Adrenal gland (tissue), 12 donors: ENCODE measurements around the gene PRR19. TPM values are rescaled to one million over a fixed set of nuclear protein-coding genes. Genes with fewer than 3 reads are reported as not detected.
"Not testable (repeated sequence)": the region's sequence is repeated elsewhere in the genome, so short reads cannot be mapped to it uniquely, and the experiment has no call there.

Source experiments
- DNase-seq, 7 donors: peaks; one replicate each; pipeline ENCODE4 v3.0.0-alpha.2; 2019 to 2020
- H3K27ac ChIP-seq, 5 donors: fragments of 200-600 bp; sonication (generic) in 4 of 5; 1 replicate in 3 of 5; 2 replicates in 2 of 5; pipeline versions ENCODE4 v1.5.1 to v1.8.0; 2016 to 2020; ENCODE audit warnings: mild to moderate bottlenecking in 1 of 5
- H3K27me3 ChIP-seq: fragments of 200-600 bp; 2 replicates; pipeline ENCODE4 v1.8.0; 2021
- H3K36me3 ChIP-seq, 2 donors: fragments of 200-600 bp; replicated peaks in 1 of 2; 1 replicate in 1 of 2; 2 replicates in 1 of 2; pipeline versions ENCODE4 v1.5.1 to v1.8.0; 2018 to 2022
- H3K4me1 ChIP-seq, 2 donors: fragments of 200-600 bp; replicated peaks in 1 of 2; 1 replicate in 1 of 2; 2 replicates in 1 of 2; pipeline versions ENCODE4 v1.5.1 to v1.8.0; 2018 to 2021
- H3K4me3 ChIP-seq, 4 donors: fragments of 200-600 bp; sonication (generic) in 3 of 4; one replicate each; pipeline ENCODE4 v1.5.1; 2016 to 2018
- H3K9me3 ChIP-seq, 3 donors: fragments of 200-600 bp; sonication (generic) in 1 of 3; replicated peaks in 1 of 3; 1 replicate in 2 of 3; 2 replicates in 1 of 3; pipeline versions ENCODE4 v1.5.1 to v1.8.0; 2016 to 2021
- CTCF ChIP-seq, 6 experiments: fragments of 450-650 bp in 4 of 6; fragments of 200-600 bp in 2 of 6; sonication (generic) in 1 of 6; IDR thresholded peaks; 1 replicate in 5 of 6; 2 replicates in 1 of 6; pipeline versions ENCODE4 v1.5.1 to v1.8.0; 2016 to 2021; ENCODE audit warnings: antibody characterized with exemption in 6 of 6, mild to moderate bottlenecking in 2 of 6, moderate library complexity in 1 of 6
- POLR2A ChIP-seq, 2 donors: fragments of 450-650 bp; IDR thresholded peaks; one replicate each; pipeline ENCODE4 v1.6.1; 2017; ENCODE audit warnings: antibody characterized with exemption in 2 of 2, mild to moderate bottlenecking in 2 of 2, moderate library complexity in 1 of 2
- WGBS, 4 donors: extraction: QIAGEN DNeasy Blood & Tissue Kit in 2 of 4; methylation state at CpG; one replicate each; pipeline versions ENCODE4 v1.1.5 to v1.1.7; 2013 to 2017; 5-methylcytosine and 5-hydroxymethylcytosine counted together
- intact Hi-C, 2 donors: fragments of 100-400 bp; cut with DNase I; formaldehyde crosslinking; loops; one replicate each; pipeline versions ENCODE4 v1.14.1 to v1.15.0; 2022 to 2023
- polyA plus RNA-seq, 3 donors: library from polyadenylated mRNA; stranded (reverse); fragments of 200-250 nt in 2 of 3; fragments of 350-450 nt in 1 of 3; fragmentation: Illumina TruSeq in 1 of 3; extraction: RNeasy Lipid Tissue Mini Kit (QIAGEN cat#74804) in 1 of 3; gene quantifications; one replicate each; pipeline ENCODE4 v1.2.3, GENCODE V29; 2013 to 2014
- total RNA-seq, 9 donors: library from RNA; depleted of rRNA in 4 of 9; stranded (reverse); fragments of >200 nt in 4 of 9; fragments of 120-200 nt in 1 of 9; fragmentation: NEBNext Ultra II Directional in 1 of 9; extraction: Animal tissue kit (Norgen Biotek cat#: 25700) in 1 of 9; gene quantifications; one replicate each; pipeline versions ENCODE4 v1.1.0 to v1.2.4, GENCODE V29; 2013 to 2023
- donor health status: healthy with polysubstance abuse.
- donor health status: Bipolar disorder and iron deficiency.
- donor health status: DM: yes; HTN: yes; CAD: no.
- donor health status: DM: no; HTN: no; CAD: no.
- donor health status: DM: no; HTN: no; CAD: no.
- donor health status: DM: yes; HTN: yes; CAD: no.

The PRR19 gene
- total and polyA plus RNA-seq, 12 donors: 0.51 to 2.5 (median 1.5) TPM

GRCh38 chr19:42335374-42335936, 33.5 kb downstream of the PRR19 start:
- intact Hi-C loops: no loop called here
- H3K36me3 ChIP-seq: peaks cover 0 to 16% of the 10 kb centered on the region in 2 donors
- H3K4me3 ChIP-seq: no peak overlapping the region
- no peaks in the 10 kb centered on the region for H3K27me3 ChIP-seq
- H3K27ac ChIP-seq: no peak overlapping the region
- peaks cover 0 to 13% of the 10 kb centered on the region in 2 donors for H3K4me1 ChIP-seq
- TF ChIP-seq CTCF (IDR thresholded peaks at IDR 0.05) (no peak), POLR2A (IDR thresholded peaks at IDR 0.05) (no peak)
- WGBS, 4 donors: 85 to 88% (median 88%) methylated on average over 7 of the region's 7 CpGs
- DNase-seq: no peak
- no peaks in the 10 kb centered on the region for H3K9me3 ChIP-seq

GRCh38 chr19:42335971-42336370, 34.0 kb downstream of the PRR19 start:
- Histone ChIP-seq H3K36me3 (peaks cover 0 to 16% of the 10 kb centered on the region in 2 donors), H3K9me3 (no peaks in the 10 kb centered on the region), H3K4me3 (no peak overlapping the region), H3K4me1 (peaks cover 0 to 13% of the 10 kb centered on the region in 2 donors), H3K27ac (no peak overlapping the region), H3K27me3 (no peaks in the 10 kb centered on the region)
- DNase-seq: no peak
- intact Hi-C loops: no loop called here
- 89 to 94% (median 90%) methylated on average over 4 to 19 of the region's 19 CpGs for WGBS, 4 donors
- TF ChIP-seq POLR2A (IDR thresholded peaks at IDR 0.05): no peak

GRCh38 chr19:42339126-42339860, 37.4 kb downstream of the PRR19 start:
- intact Hi-C loops, DNase-seq, H3K27ac ChIP-seq, H3K27me3 ChIP-seq, H3K9me3 ChIP-seq, H3K4me1 ChIP-seq, H3K4me3 ChIP-seq: not testable (repeated sequence)
- peaks cover 0 to 16% of the 10 kb centered on the region in 2 donors for H3K36me3 ChIP-seq
- WGBS, 4 donors: 88 to 93% (median 92%) methylated on average over 7 of the region's 7 CpGs

GRCh38 chr19:42339922-42340321, 38.0 kb downstream of the PRR19 start:
- WGBS, 4 donors: 93 to 100% (median 94%) methylated on average over 3 to 4 of the region's 4 CpGs
- H3K4me3 ChIP-seq, H3K4me1 ChIP-seq, H3K9me3 ChIP-seq, H3K27me3 ChIP-seq, intact Hi-C loops, H3K27ac ChIP-seq, DNase-seq: not testable (repeated sequence)
- H3K36me3 ChIP-seq: peaks cover 0 to 20% of the 10 kb centered on the region in 2 donors

GRCh38 chr19:42343344-42344110, 41.6 kb downstream of the PRR19 start:
- WGBS, 4 donors: 84 to 92% (median 88%) methylated on average over 10 to 17 of the region's 17 CpGs
- Histone ChIP-seq H3K27ac (no peak overlapping the region), H3K4me3 (no peak overlapping the region), H3K4me1 (no peaks in the 10 kb centered on the region), H3K9me3 (no peaks in the 10 kb centered on the region), H3K36me3 (peaks cover 0 to 8% of the 10 kb centered on the region in 2 donors), H3K27me3 (no peaks in the 10 kb centered on the region)
- intact Hi-C loops: no loop called here
- DNase-seq: no peak
- no peak for TF ChIP-seq CTCF (IDR thresholded peaks at IDR 0.05)
- TF ChIP-seq POLR2A (IDR thresholded peaks at IDR 0.05): no peak
